ENCODE measurements around the gene CALM1.
A peak's percentile ranks its signal among the peaks of the same experiment; 100 is the strongest.
"Not testable (repeated sequence)": the region's sequence is repeated elsewhere in the genome, so short reads cannot be mapped to it uniquely, and the experiment has no call there.

The CALM1 gene

GRCh38 chr14:90383126-90383730 is 13.6 kb upstream of the CALM1 start:
- peak; percentile 90 to 96 (median 96) for DNase-seq (ENCODE audit: low read depth in 3 of 3, low spot score in 1 of 3)

DNA sequence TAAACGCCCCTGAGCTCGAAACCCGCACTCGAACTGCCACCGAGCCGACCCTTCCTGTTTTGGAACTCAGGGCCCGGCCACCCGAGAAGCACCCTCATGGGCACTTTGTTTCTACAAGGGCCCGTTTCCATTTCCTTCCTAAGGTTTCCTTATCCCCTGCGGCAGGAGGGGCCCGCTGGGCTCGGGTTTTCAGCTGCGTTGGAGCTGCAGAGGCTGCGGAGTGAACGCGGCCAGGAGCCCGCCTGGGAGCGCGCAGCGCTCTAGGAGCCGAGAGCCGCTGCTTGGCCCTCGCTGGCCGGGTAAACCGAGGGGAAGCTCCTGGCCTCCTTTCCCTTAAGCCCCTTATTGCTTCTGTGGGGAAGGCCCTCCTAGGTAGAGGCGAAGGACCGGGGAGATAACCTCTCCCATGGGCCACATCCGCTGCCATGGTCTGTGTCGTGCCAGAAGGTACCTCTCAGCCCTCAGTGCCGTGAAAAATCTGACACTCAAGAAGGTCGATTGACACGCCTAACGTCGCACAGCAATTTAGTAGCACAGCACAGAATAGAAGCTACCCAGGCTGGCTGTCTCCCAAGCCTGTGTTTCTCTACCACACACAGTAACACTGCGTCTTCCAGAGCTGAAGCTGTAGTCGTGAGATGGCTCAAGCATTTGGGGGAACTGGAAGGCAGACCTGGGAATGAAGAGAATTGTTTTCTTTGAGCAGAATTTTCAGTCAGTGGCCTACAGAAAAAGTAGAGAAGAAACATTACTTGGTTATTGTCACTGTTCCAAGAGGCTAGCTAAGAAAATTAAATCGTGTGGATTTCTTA is 12.9 kb upstream of the CALM1 start:
- peak; percentile 26 to 30 (median 28) for DNase-seq (ENCODE audit: low read depth in 3 of 3, low spot score in 1 of 3)

DNA sequence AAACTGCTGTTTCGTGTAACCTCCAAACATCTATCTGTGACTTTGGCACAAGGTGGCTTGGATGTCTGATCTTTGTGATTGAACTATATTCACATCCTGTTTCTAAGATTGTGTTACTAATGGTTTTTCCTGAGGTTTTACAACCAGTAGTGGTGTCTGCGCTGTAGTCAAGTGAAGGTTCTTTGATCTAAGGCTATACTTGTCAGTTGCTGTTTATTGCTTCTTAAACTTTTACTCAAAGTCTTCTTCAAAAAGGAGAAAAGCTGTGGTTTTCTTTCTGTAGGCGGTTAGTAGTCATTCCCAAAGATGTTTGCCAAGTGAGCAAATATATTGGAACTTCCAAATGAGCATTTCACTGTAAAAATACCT is 12.3 kb upstream of the CALM1 start:
- no peak for DNase-seq (ENCODE audit: low read depth in 3 of 3, low spot score in 1 of 3)

- no peak for DNase-seq (ENCODE audit: low read depth in 3 of 3, low spot score in 1 of 3)
These were observed 10.5 kb upstream of the CALM1 start for GRCh38 chr14:90386321-90386720.

DNA sequence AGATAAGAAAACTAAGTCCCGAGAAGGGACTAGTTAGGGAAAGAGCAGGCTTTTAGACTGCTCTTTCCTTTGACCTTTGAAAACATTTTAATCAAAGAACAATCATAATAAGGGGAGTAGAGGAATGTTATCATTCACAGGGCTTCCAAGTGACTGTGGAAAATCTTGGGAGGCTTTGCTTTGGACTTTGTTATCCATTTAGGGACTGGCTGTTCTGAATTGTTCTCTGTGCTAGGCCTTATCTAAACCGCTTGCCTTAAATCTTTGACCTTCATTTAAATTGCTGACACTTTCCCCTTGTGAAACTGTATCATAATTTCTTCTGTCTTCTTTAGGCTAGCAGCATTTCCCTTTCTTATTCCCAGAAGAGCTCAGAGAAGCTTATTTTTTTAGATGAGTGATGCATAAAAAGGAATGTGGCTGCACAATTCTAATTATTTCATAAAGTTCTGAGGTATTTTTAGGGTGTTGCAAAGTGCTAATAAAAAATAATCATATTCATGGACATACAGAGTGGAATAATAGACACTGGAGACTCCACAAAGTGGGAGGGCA is 9.5 kb upstream of the CALM1 start:
- no peak for DNase-seq (ENCODE audit: low read depth in 3 of 3, low spot score in 1 of 3)

GRCh38 chr14:90388437-90388836 is 8.4 kb upstream of the CALM1 start:
- no peak for DNase-seq (ENCODE audit: low read depth in 3 of 3, low spot score in 1 of 3)

DNA sequence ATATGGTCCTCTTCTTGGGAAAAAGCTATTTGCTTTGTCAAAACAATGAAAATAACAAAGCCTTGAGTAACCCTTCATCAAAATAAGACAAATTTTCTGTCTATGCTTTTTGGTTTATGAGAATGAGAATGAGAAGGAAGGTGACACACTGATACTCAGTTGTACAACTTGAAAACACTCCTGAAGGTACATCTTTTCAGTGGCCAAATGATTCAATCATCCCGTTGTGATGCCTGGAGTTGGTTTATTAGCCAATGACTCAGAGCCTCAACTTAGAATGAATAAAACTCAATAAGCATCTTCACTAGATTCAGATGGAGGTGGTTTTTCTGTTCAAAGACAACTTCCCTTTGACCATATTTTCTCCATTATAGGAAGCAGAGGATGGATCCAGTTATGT is 7.8 kb upstream of the CALM1 start:
- DNase-seq (ENCODE audit: low read depth in 3 of 3, low spot score in 1 of 3): no peak

GRCh38 chr14:90393966-90394365 is 2.9 kb upstream of the CALM1 start:
- no peak for DNase-seq (ENCODE audit: low read depth in 3 of 3, low spot score in 1 of 3)

- not testable (repeated sequence) for DNase-seq (ENCODE audit: low read depth in 3 of 3, low spot score in 1 of 3)
These were observed 2.0 kb upstream of the CALM1 start for GRCh38 chr14:90394782-90395181.

DNA sequence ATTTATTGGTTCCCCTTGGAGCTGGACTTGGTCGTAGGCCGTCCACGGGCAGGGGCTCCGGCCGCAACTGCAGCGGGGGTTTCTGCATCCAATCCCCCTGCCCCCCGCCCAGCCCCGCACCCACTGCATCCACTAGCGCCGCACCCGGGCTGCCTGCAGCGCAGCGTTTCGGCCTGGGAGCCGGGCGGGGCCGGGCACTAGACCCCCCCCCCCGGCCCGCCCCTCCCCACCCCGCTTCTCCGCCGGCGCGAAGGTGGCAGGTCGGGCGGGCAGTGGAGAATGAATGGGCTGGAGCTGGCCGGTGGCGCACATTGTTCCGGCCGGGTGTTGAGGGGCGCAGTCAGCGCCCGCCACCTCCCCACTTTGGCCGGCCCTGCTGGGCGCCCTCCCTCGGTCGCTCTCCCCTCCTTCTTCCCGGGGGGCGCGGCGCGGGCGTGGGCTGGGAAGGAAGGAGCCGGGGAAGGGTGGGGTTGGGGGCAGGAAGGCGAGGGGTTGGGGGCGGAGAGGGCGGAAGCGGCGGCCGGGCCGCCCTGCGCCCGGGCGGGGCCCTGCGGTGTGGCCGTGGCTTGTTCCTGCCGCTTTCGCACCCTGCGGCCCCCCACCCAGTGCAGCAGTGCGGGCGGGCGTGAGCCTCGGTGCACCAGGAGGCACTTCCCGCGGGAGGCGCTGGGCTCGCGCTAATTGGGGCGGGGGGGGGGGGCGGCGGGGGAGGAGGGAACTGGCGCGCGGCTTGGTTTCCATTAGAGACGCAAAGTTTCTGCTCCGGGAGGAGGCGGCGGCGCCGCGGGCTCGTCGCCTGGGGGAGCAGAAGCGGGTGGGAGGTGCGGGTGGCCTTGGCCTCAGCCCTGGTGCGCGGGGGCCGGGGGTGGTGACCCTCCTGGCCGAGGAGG is 841 bp downstream of the CALM1 start:
- DNase-seq (ENCODE audit: low read depth in 3 of 3, low spot score in 1 of 3): peak in 2 of 3 donors; percentile 34 to 36

- DNase-seq (ENCODE audit: low read depth in 3 of 3, low spot score in 1 of 3): peak in 2 of 3 donors; percentile 22 to 29
These were observed 1.5 kb downstream of the CALM1 start for GRCh38 chr14:90398315-90398839.

- DNase-seq (ENCODE audit: low read depth in 3 of 3, low spot score in 1 of 3): no peak
These were observed 2.2 kb downstream of the CALM1 start for GRCh38 chr14:90398841-90399540.

DNA sequence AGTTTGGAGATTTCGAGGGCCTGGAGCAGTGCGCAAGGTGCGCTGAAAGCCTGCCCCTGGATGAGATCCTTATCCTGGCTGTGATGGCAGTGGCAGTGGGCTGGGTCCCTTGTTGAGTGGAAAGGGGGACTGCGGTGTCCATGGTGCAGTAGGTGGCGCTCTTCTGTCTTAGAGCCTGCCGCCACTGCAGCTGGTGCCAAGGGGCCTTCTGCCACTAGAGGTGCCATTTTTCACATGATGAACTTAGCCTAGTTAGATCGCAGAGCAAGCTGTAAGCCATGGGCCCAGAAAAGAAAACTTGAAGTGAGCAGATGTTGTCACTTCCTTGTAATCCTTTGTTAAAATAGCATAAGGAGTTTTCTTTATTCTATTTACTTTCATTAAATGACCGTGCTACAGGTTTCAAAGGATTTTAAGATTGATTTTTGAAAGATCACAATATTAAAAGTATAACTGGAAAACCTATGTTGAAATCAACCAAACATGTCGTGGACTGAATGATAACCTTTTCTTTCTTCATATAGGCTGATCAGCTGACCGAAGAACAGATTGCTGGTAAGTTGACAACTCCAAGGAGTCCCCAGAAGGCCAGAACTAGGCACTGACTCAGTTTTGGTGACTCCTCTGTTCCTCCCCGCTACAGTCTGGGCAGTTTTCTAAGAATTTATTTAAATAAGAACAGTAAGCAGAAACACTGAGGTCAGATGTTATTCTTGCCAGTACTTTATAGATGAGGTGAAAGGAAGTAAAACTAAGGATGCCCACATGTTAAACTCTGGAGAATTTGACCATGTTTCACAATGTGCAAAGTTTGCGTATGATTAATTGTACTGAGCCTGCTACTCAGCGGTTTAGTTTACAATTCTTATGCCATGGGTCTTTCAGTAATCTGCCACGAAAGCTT is 3.0 kb downstream of the CALM1 start:
- DNase-seq (ENCODE audit: low read depth in 3 of 3, low spot score in 1 of 3): peak; percentile 55 to 68 (median 62)

- DNase-seq (ENCODE audit: low read depth in 3 of 3, low spot score in 1 of 3): no peak
These were observed 4.2 kb downstream of the CALM1 start for GRCh38 chr14:90400904-90401561.

DNA sequence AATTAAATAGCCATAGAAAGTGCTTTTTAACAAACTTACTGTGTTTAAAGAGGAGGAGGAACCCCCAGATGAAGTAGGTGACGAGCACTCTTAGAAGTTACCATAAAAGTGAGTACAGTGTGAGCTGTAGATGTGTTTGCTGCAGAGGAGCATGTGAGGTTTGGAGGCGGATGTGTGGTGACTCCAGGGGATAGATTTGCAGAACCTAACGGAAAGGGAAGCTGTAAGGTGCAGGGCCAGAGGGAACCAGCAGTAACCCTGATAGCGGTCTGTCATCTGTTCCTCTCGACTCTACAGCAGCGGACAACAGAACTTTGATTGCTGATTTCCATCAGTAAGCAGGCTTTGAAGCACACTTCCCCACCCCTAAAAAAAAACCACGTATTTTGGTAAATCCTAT is 5.2 kb downstream of the CALM1 start:
- DNase-seq (ENCODE audit: low read depth in 3 of 3, low spot score in 1 of 3): no peak

DNA sequence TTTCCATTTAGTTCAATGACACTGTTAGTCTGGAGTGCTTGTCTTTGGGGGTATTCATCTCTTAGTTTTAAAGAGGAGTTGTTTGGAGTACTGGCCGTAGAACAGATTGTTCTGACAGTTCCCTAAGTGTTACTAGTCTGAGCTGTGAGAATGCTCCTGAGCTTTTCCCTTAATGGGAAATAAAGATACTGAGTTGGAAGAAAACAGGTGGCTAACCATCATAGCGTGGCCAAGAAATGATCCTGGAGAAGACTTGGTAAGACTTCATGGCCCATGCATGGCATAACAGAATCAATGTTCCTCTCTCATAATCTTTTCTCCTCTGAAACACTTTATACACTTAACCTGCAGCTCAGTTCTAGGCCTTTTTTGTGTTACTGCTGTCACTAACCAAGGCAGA is 6.2 kb downstream of the CALM1 start:
- no peak for DNase-seq (ENCODE audit: low read depth in 3 of 3, low spot score in 1 of 3)

- DNase-seq (ENCODE audit: low read depth in 3 of 3, low spot score in 1 of 3): no peak
These were observed 8.3 kb downstream of the CALM1 start for GRCh38 chr14:90405101-90405500.

- DNase-seq (ENCODE audit: low read depth in 3 of 3, low spot score in 1 of 3): no peak
These were observed 8.9 kb downstream of the CALM1 start for GRCh38 chr14:90405755-90406154.

GRCh38 chr14:90406384-90406798 is 9.6 kb downstream of the CALM1 start:
- no peak for DNase-seq (ENCODE audit: low read depth in 3 of 3, low spot score in 1 of 3)

All from stimulated activated CD4-positive, alpha-beta T cell treated with anti-CD3 and anti-CD28 coated beads, TNF-alpha, amount 100 ng/mL, for 1 hour (primary cell).